ENCODE data around the gene FCHO1. TPM values are rescaled to one million over a fixed set of nuclear protein-coding genes. Genes with fewer than 3 reads are reported as not detected.
"Not testable (repeated sequence)": the region's sequence is repeated elsewhere in the genome, so short reads cannot be mapped to it uniquely, and the experiment has no call there.

The FCHO1 gene
- polyA plus RNA-seq, 2 of the 4 experiments (the other 2 are of a cell fraction), result 1.7 to 13.6 TPM

GRCh38 chr19:17778251-17778967 is 27.1 kb downstream of the FCHO1 start (continued):
- TF ChIP-seq REST (IDR thresholded peaks at IDR 0.05), result no peak
- TF ChIP-seq HES2 (IDR thresholded peaks at IDR 0.05), result no peak
- TF ChIP-seq CHD4 (IDR thresholded peaks at IDR 0.05; ENCODE audit: borderline replicate concordance), result no peak
- no peak for TF ChIP-seq CTCF (IDR thresholded peaks at IDR 0.05)
- TF ChIP-seq HDAC2 (IDR thresholded peaks at IDR 0.05), result no peak
- no peak for TF ChIP-seq KDM1A (IDR thresholded peaks at IDR 0.05; ENCODE audit: low read depth)
- no peak for TF ChIP-seq ESRRA (IDR thresholded peaks at IDR 0.05; ENCODE audit: borderline replicate concordance, low read length)
- no peak for TF ChIP-seq RNF2 (IDR thresholded peaks at IDR 0.05; ENCODE audit: borderline replicate concordance, low read depth)

GRCh38 chr19:17778968-17779929 is 28.0 kb downstream of the FCHO1 start:
- FAIRE-seq (no peak), ATAC-seq (peak; percentile 45 to 52), DNase-seq (ENCODE audit: low read depth in 1 of 2, low spot score in 1 of 2) (peak; percentile 52 to 90)
- ChIA-PET CTCF (interaction anchor here (2.0 kb wide), 1 partner anchor 13 kb away, joined by 4 read pairs; no protein-coding TSS in a partner anchor), POLR2A (no interaction called here)
- peaks cover 4% of the 10 kb centered on the region; the same call in 1 of the 3 replicates for H3K4me1 ChIP-seq
- H3K4me3 ChIP-seq, result peak overlapping the region; percentile 56
- TF ChIP-seq PHF8 (IDR thresholded peaks at IDR 0.05; ENCODE audit: borderline replicate concordance, low read depth), result no peak
- peak; percentile 79; the same call in 1 of the 2 replicates for TF ChIP-seq HDAC2 (IDR thresholded peaks at IDR 0.05)
- peak; percentile 91 for TF ChIP-seq KDM1A (IDR thresholded peaks at IDR 0.05; ENCODE audit: low read depth)
- peak; percentile 42 for TF ChIP-seq MAX (IDR thresholded peaks at IDR 0.05)
- H3K27ac ChIP-seq, result peak overlapping the region; percentile 77 to 93
- WGBS (ENCODE audit: missing lambda C conversion rate), result 16% methylated on average over 19 of the region's 25 CpGs
- H3K9me3 ChIP-seq, result no peaks in the 10 kb centered on the region
- H3K4me2 ChIP-seq, result peak overlapping the region; percentile 99

- WGBS (ENCODE audit: missing lambda C conversion rate), result 96% methylated on average over 2 of the region's 2 CpGs
- Histone ChIP-seq H3K4me1 (peaks cover 4% of the 10 kb centered on the region; the same call in 1 of the 3 replicates), H3K27ac (no peak overlapping the region), H3K4me2 (no peak overlapping the region), H3K9me3 (no peaks in the 10 kb centered on the region), H3K4me3 (no peak overlapping the region)
- FAIRE-seq (no peak), DNase-seq (ENCODE audit: low read depth in 1 of 2, low spot score in 1 of 2) (no peak), ATAC-seq (no peak)
- CTCF ChIA-PET, result interaction anchor here (0.9 kb wide), 1 partner anchor 79 kb away, joined by 4 read pairs; the partner anchor contains the start of gene RPL18A
- POLR2A ChIA-PET, result no interaction called here
- no peak for TF ChIP-seq POLR2A (IDR thresholded peaks at IDR 0.05; ENCODE audit: low read length)
- TF ChIP-seq ZFP36 (IDR thresholded peaks at IDR 0.05; ENCODE audit: borderline replicate concordance, partially characterized antibody), result peak; percentile 52
Observed at GRCh38 chr19:17780781-17781180, 29.5 kb downstream of the FCHO1 start.

- 91% methylated on average over 3 of the region's 5 CpGs for WGBS (ENCODE audit: missing lambda C conversion rate)
- CTCF ChIA-PET, result interaction anchor here (0.9 to 3.9 kb wide), 15 partner anchors 8 to 524 kb away, joined by 3 to 19 read pairs (median 4); partner anchors contain the start of genes B3GNT3 and FCHO1
- FAIRE-seq; H3K4me1 ChIP-seq; H3K4me3 ChIP-seq; ATAC-seq; H3K4me2 ChIP-seq; H3K9me3 ChIP-seq; DNase-seq (ENCODE audit: low read depth in 1 of 2, low spot score in 1 of 2); POLR2A ChIA-PET: not testable (repeated sequence)
- 0 out of 6 replicates have a peak overlapping the region, but pooled peaks of 1 of the 2 experiments have one; percentile 41 for H3K27ac ChIP-seq
Observed at GRCh38 chr19:17783721-17784120, 32.4 kb downstream of the FCHO1 start.

Data from A549 (cell line).